Osteocyte (in vitro differentiated cells): ENCODE measurements around the gene MTURN. TPM values are rescaled to one million over a fixed set of nuclear protein-coding genes. Genes with fewer than 3 reads are reported as not detected.

Source experiments
- DNase-seq: peaks from one replicate; pipeline ENCODE4 v3.0.0; 2021; ENCODE audit warnings: mixed read lengths; ENCODE audit not compliant: unreplicated experiment; ENCODE audit errors: extremely low spot score
- H3K27ac Mint-ChIP-seq: one replicate; pipeline ENCODE4 v1.8.0; 2021; ENCODE audit warnings: mild to moderate bottlenecking, mixed read lengths; ENCODE audit not compliant: unreplicated experiment
- H3K27me3 Mint-ChIP-seq: one replicate; pipeline ENCODE4 v1.8.0; 2021; ENCODE audit warnings: mixed read lengths; ENCODE audit not compliant: unreplicated experiment
- H3K36me3 Mint-ChIP-seq: one replicate; pipeline ENCODE4 v1.8.0; 2021; ENCODE audit warnings: mixed read lengths; ENCODE audit not compliant: unreplicated experiment
- H3K4me1 Mint-ChIP-seq: one replicate; pipeline ENCODE4 v1.8.0; 2021; ENCODE audit warnings: mixed read lengths; ENCODE audit not compliant: unreplicated experiment
- H3K4me3 Mint-ChIP-seq: one replicate; pipeline ENCODE4 v1.8.0; 2021; ENCODE audit warnings: mild to moderate bottlenecking, moderate library complexity, mixed read lengths; ENCODE audit not compliant: unreplicated experiment
- H3K9me3 Mint-ChIP-seq: one replicate; pipeline ENCODE4 v1.8.0; 2021; ENCODE audit warnings: mixed read lengths; ENCODE audit not compliant: unreplicated experiment
- long read RNA-seq: library from polyadenylated mRNA; unstranded; transcript quantifications from one replicate; pipeline ENCODE4 v2.0.0, GENCODE V29; 2021
- total RNA-seq: library from RNA; stranded (reverse); gene quantifications from 2 replicates; pipeline ENCODE4 v1.2.1, GENCODE V29; 2021
- TF ChIP-seq, protein P1 (sequence below): fragments of 200-600 bp; sonication (generic); IDR thresholded peaks from 2 replicates; pipeline ENCODE4 v1.5.0; 2021; ENCODE audit warnings: antibody characterized with exemption, mild to moderate bottlenecking, moderate library complexity

Gene MTURN
- 19.0 and 19.3 TPM in 2 replicates for total RNA-seq
- long read RNA-seq, partial matches to known transcripts, result 1 of 7 reads
- long read RNA-seq, other reads (novel, unspliced or antisense), result 5 of 7 reads

DNA sequence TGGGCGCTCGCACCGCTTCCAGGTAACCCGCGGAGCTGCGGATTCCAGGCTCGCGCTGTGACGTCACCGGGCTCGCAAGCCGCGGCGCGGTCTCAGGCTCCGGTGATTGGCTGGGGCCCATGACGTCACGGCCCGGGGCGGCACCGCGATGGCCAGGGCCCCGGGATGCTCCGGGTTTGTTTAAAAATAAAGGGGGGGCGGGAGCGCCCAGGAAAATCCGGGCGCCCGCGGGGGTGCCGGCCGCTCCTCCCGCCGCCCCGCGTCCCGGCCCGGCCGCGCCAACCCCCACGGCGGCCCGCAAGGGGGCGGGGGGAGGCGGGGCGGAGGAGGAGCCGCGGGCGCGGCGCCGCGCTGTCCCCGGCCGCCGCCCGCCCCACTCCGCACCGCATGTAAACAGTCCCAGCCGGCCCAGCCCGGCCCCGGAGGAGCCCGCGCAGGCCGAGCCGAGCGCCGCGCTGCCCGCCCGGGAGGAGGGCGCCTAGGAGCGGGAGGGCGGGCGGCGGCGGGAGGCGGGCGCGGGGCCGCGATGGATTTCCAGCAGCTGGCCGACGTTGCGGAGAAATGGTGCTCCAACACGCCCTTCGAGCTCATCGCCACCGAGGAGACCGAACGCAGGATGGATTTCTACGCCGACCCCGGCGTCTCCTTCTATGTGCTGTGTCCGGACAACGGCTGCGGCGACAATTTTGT is at the start of gene MTURN:
TSS of gene MTURN (plus strand) at position 376 of the 690 bp plus-strand sequence. CDS start at position 527, 151 bp downstream.
- TF ChIP-seq, protein P1, sequence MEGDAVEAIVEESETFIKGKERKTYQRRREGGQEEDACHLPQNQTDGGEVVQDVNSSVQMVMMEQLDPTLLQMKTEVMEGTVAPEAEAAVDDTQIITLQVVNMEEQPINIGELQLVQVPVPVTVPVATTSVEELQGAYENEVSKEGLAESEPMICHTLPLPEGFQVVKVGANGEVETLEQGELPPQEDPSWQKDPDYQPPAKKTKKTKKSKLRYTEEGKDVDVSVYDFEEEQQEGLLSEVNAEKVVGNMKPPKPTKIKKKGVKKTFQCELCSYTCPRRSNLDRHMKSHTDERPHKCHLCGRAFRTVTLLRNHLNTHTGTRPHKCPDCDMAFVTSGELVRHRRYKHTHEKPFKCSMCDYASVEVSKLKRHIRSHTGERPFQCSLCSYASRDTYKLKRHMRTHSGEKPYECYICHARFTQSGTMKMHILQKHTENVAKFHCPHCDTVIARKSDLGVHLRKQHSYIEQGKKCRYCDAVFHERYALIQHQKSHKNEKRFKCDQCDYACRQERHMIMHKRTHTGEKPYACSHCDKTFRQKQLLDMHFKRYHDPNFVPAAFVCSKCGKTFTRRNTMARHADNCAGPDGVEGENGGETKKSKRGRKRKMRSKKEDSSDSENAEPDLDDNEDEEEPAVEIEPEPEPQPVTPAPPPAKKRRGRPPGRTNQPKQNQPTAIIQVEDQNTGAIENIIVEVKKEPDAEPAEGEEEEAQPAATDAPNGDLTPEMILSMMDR, result no peak
- Mint-ChIP-seq H3K36me3 (peaks cover under 1% of the 10 kb centered on the region), H3K4me1 (peaks cover 7% of the 10 kb centered on the region), H3K4me3 (peak within 1 kb of the TSS; percentile 87), H3K9me3 (no peaks in the 10 kb centered on the region), H3K27me3 (no peaks in the 10 kb centered on the region), H3K27ac (peak within 1 kb of the TSS; percentile 76)
- DNase-seq, result peak; percentile 92

DNA sequence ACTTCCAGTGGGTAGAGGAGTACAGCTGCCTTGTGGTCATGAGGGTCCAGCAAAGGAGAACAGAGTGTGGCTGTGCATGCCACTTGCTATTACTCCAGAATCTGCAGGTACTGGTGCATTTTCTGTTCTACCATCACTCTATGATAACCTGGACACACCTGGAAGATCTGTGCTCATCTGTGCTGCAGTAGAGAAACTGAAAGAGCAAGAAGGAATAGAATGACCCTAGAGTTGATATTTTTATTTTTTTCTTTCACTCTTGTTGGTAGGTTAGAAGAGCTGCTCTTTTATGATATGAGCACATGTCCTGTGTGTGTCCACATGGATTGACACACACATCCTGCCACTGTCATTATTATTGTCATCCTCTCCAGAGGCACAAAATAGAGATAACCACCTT is 48.3 kb upstream of the MTURN start:
- H3K27me3 Mint-ChIP-seq, result no peaks in the 10 kb centered on the region
- H3K27ac Mint-ChIP-seq, result no peak overlapping the region
- H3K4me3 Mint-ChIP-seq, result no peak overlapping the region
- TF ChIP-seq, protein P1, result no peak
- peaks cover 8% of the 10 kb centered on the region for H3K4me1 Mint-ChIP-seq
- peaks cover 16% of the 10 kb centered on the region for H3K36me3 Mint-ChIP-seq
- DNase-seq, result no peak
- H3K9me3 Mint-ChIP-seq, result no peaks in the 10 kb centered on the region

DNA sequence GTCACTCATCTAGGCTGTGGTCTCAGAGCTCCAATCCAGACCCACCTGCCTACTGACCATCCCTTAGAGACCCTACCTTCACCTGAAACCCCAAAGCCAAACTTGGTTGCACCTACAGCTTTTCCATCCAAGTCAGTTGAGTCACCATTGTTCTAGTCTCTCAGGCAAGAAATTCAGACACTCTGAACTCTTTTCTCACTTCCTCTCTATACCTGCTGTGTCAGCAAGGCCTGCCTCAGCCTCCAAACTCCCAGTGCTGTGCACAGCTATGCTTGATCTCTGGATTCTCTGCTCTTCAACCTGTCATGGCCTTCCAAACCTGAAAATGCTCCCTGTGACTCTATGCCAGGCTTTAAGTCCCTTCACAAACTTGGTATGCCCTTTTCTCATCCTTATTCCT is 47.4 kb upstream of the MTURN start:
- TF ChIP-seq, protein P1, result no peak
- no peak overlapping the region for H3K27ac Mint-ChIP-seq
- H3K9me3 Mint-ChIP-seq, result no peaks in the 10 kb centered on the region
- H3K27me3 Mint-ChIP-seq, result no peaks in the 10 kb centered on the region
- DNase-seq, result no peak
- H3K36me3 Mint-ChIP-seq, result peaks cover 14% of the 10 kb centered on the region
- H3K4me3 Mint-ChIP-seq, result no peak overlapping the region
- peaks cover 16% of the 10 kb centered on the region for H3K4me1 Mint-ChIP-seq

DNA sequence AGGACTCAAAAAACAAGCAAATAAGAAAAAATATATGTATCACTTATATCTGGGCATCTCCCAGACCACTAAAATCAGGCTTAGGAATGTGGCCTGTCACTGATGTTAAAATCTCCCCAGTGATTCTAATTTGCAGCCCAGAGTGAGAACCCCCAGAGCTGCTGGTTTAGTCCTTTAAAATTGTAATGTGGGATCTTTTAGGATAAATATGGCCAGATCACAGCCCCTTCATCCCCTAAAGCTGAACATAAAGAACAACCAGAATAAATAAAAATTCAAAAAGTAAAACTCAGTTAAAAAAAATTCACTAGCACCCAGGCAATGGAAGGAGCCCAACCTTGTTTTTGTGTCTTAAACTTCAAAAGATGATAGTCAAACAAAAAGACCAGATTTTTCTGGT is 46.4 kb upstream of the MTURN start:
- Mint-ChIP-seq H3K27me3 (no peaks in the 10 kb centered on the region), H3K9me3 (no peaks in the 10 kb centered on the region), H3K36me3 (peaks cover 14% of the 10 kb centered on the region), H3K4me3 (no peak overlapping the region), H3K4me1 (peaks cover 18% of the 10 kb centered on the region), H3K27ac (no peak overlapping the region)
- no peak for DNase-seq
- TF ChIP-seq, protein P1, result no peak

DNA sequence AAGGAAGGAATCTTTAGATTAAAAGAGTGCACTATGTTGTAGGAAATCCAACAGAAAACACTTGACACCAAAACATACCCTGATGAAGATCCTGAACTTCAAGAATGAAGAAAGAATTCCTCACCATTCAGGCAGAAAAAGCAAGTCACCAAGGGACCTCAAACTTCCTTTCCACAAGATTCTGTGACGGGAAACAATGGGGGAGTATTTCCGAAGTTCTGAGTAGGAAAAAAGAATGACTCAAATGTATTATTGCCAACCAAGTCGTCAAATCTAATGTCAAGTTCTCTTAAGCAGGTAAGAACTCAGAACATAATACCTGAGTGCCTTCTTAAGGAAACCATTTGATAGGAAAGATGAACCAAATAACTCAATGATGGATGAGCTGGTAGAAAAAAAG is 44.7 kb upstream of the MTURN start:
- no peaks in the 10 kb centered on the region for H3K27me3 Mint-ChIP-seq
- no peak overlapping the region for H3K27ac Mint-ChIP-seq

More for the DNA sequence above, 44.7 kb upstream of the MTURN start:
- Mint-ChIP-seq H3K9me3 (no peaks in the 10 kb centered on the region), H3K36me3 (peaks cover 14% of the 10 kb centered on the region), H3K4me1 (peaks cover 18% of the 10 kb centered on the region), H3K4me3 (no peak overlapping the region)
- TF ChIP-seq, protein P1, result no peak
- DNase-seq, result no peak
